GM18502 (cell line): Measurements from ENCODE around the gene RAPGEF1.

Experiments
- ATAC-seq: cut with Tn5 transposase; IDR thresholded peaks from one replicate; pipeline ENCODE4 v1.9.1; 2021; ENCODE audit warnings: mild to moderate bottlenecking; ENCODE audit not compliant: unreplicated experiment, poor library complexity

The RAPGEF1 gene

GRCh38 chr9:131732636-131733289, 7.1 kb downstream of the RAPGEF1 start:
- ATAC-seq: no peak

GRCh38 chr9:131732061-131732526, 7.8 kb downstream of the RAPGEF1 start:
- ATAC-seq: no peak

DNA sequence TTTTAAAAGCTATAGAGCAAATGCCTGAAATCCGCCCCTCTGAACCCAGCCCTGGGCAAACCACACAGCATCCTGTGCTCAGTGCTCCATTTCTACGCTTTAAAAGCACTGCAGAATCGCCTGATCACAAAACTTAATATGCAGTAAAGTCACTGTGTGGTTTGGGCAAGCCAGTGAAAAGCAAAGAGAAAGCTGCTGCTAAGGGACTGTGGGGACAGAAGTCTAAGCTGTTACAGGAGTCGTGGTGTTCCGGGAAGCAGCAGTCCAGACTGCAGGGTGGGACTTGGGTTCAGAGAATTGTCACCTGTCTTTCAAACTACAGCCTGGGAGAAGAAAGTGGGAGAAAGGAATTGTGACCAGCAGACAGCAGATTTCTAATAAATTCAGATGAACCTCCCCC, 8.2 kb downstream of the RAPGEF1 start:
- no peak for ATAC-seq

GRCh38 chr9:131731237-131731636, 8.6 kb downstream of the RAPGEF1 start:
- ATAC-seq: no peak

- no peak for ATAC-seq
These were observed 10.9 kb downstream of the RAPGEF1 start for GRCh38 chr9:131728961-131729360.

GRCh38 chr9:131728546-131728910, 11.3 kb downstream of the RAPGEF1 start:
- no peak for ATAC-seq

DNA sequence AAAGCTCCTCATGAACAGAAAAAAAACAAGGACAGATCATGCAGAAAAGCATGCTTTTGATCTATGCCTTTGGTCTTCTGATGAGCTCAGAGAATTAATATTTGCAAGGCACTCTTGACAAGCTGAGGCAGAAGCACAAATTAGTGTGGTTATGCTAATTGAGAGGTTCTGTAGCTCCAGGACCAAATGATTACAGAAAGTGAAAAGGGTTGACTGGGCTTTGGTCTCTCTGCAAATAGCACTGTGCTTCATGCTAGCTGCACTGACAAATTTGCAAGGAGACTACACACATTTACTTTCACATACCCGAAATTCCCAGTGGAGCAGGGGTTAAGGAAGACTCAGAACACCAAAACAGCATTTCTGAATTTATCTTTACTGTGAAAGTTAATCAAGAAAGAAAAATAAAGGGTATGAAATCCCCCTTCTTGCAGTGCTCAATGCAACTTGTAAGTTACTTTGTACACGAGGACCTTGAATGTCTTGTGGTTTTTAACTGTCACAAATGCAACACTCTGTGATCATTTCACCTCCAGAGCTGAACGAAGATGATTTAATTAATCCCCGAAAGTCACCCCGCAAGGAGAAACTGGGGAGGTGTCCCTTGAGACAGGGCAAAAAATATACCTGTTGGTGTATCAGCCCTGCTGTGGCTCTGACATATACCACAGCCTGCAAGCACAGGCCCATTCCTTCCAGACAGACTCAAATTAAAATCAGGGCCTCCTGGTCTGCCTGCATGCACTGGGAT, 11.9 kb downstream of the RAPGEF1 start:
- ATAC-seq: peak; percentile 24

- no peak for ATAC-seq
These were observed 12.6 kb downstream of the RAPGEF1 start for GRCh38 chr9:131727184-131727759.

DNA sequence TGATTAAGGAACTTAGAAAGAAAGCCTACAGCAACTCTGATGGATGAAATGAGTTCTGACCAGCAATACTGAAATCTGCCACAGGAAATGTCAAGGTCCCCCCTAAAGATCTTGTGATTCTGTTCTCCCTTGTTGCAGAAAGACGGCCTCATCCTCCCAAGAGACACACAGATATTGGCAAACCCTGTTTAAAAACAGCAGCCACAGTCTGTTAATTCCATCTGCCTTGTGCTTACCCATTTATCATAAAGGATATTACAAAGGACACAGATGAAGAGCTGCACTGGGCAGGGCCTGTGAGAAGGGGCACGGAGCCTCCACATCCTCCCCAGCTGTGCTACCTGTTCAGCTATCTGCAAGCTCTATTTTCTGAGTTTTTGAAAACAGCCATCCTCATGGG, 15.2 kb downstream of the RAPGEF1 start:
- ATAC-seq: no peak

GRCh38 chr9:131723632-131724031, 16.2 kb downstream of the RAPGEF1 start:
- no peak for ATAC-seq

- no peak for ATAC-seq
These were observed 17.6 kb downstream of the RAPGEF1 start for GRCh38 chr9:131722255-131722654.

GRCh38 chr9:131721076-131721475, 18.8 kb downstream of the RAPGEF1 start:
- ATAC-seq: no peak

DNA sequence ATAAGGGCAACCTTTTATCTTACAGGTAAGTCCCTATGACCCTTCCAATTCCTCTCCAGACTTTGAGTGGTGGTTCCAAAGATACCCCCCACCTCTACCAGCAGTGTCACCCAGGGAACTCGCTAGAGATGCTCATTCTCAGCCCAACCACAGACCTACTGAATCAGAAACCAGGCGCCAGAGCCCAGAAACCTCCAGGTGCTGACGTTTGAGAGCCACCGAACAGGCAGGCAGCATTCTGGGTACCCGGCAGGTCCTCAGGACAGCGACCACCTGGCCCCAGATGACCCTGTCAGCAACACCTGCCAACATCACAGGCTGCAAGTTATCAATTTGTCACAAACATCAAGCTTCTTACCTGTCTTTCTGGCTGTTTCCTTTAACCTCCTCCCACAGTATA, 19.5 kb downstream of the RAPGEF1 start:
- ATAC-seq: peak; percentile 56

GRCh38 chr9:131719262-131719908, 20.5 kb downstream of the RAPGEF1 start:
- ATAC-seq: no peak

DNA sequence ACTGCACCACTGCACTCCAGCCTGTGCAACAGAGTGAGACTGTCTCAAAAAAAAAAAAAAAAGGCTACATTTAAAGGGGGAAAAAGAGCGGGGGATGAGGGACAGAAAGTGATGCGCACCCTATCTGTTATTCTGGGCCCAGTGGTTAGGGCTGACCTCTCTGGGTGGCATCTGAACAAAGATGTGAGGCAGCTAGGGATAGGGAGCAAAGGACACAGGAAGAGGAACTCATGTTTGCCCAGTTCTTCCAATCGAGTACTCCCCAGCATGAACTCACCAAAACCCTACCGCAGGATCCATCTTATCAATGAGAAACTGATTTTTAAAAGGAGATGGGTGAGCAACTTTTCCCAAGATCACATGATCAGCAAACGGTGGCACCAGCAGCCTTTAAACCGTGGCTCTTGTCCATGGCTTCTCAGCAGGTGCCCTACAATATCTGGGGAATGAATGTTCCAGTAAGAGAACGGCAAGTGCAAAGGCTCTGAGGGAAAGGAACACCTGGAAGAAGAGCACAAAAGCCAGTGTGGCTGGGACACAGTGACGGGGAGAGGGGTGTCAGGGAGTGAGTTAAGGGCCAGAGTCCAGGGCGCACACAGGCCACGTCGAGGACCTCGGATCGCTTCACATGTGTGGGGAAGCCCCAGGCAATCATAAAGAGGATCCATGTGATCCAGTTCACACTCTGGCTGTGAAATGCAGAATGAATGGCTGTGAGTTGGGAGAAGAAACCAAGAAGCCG, 22.0 kb downstream of the RAPGEF1 start:
- no peak for ATAC-seq

DNA sequence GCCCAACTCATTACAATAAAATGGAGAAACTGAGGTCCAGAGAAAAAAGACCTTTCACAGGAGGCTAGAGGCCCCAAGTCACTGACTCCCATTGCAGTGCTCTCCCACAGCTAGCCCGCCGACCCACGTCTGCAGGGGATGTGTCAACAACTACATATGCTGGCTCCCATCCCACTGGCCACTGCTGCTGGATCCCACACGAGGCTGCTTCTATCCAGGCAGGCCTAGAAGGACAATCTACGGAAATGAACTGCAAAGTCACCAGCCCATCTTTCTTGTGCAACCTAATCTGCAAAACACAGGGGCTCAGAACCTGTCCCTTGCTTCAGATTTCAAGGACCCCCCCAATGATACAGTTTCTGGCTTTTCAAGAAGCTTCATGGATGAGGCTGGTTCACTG, 24.0 kb downstream of the RAPGEF1 start:
- no peak for ATAC-seq

GRCh38 chr9:131714821-131715220, 25.1 kb downstream of the RAPGEF1 start:
- ATAC-seq: no peak

- ATAC-seq: no peak
These were observed 25.7 kb downstream of the RAPGEF1 start for GRCh38 chr9:131714161-131714646.

- no peak for ATAC-seq
These were observed 26.9 kb downstream of the RAPGEF1 start for GRCh38 chr9:131713016-131713415.

GRCh38 chr9:131712151-131712716, 27.6 kb downstream of the RAPGEF1 start:
- no peak for ATAC-seq
